AG09309 (cell line): Measurements from ENCODE around the gene ASXL1.

Source experiments
- DNase-seq: peaks from one replicate; pipeline ENCODE4 v3.0.0-alpha.2; 2010; ENCODE audit warnings: low read depth
- H3K4me3 ChIP-seq: 2 replicates; pipeline ENCODE4 v1.5.1; 2011; ENCODE audit warnings: mild to moderate bottlenecking, low read depth, low read length, moderate library complexity; ENCODE audit not compliant: control insufficient read depth
- CTCF ChIP-seq: IDR thresholded peaks from 2 replicates; pipeline ENCODE4 v1.5.1; 2011; ENCODE audit warnings: mild to moderate bottlenecking, low read depth, low read length, inconsistent platforms; ENCODE audit not compliant: insufficient read depth, control insufficient read depth; ENCODE audit errors: missing control alignments

ASXL1 gene

DNA sequence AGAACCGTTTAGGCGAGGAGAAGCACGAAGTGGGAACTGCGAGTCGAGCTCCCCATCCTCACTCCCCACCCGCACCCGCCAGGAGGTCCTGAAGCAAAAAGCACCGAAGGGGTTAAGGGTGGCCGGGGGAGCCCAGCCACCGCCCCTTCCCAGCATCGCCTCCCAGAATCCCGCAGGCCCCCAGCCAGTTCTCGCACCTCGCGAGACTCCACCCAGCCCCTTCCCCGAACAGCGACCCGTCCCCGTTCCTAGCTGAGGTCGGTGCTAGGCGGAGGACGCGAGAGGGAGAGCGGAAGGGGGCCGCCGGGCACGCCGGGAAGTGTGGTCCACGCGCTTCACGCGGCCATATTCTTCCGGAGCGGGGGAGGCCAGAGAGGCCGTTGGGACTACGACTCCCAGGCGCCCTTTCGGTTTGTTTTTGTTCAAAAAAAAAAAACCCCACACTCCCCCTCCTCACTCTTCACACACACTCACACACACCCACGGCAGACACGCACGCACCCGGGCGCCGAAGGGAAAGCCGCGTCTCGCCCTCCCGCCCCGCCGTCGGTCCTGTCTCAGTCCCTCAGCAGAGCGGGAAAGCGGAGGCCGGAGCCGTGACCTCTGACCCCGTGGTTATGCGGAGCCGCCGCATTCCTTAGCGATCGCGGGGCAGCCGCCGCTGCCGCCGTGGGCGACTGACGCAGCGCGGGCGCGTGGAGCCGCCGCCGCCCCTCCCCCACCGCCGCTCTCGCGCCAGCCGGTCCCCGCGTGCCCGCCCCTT is at the start of gene ASXL1:
Gene ASXL1 (plus strand): TSS at position 463 of the 763 bp plus-strand sequence. CDS start 445 bp downstream, outside the sequence.
- DNase-seq = peak; percentile 74
- TF ChIP-seq CTCF = no peak
- peak within 1 kb of the TSS; percentile 98 for H3K4me3 ChIP-seq

DNA sequence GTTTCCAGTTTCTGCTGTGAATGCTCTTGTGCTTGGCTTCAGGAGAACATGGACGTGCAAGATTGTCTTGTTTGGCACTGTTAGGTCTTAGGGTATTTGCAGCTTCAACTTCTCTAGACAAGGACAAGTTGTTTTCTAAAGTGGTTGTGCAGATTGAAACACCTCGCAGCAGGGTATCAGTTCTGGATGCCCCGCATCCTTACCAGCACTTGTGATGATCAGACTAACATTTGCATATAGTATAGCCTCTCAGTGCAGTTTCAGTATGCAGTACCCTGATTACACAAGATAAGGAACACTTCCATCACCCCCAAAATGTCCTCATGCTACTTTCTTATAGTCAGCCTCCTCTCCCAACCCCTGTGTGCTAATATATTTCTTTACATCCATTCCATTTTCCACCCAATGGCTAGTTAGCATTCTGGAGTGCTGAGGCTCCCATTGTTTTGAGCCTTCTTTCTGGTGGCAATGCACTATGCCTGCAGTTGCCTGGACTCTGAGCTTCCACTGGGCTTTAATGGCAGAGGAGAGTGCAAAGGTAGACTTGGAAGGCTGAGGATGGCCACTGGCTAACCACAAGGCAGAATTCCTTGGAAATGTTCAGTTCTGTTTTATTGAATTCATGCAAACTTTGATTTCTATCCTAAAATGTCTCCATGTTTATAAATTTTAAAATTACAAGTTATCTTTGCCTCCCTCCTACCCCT is 45.3 kb upstream of the ASXL1 start:
- no peak for TF ChIP-seq CTCF
- no peak for DNase-seq
- no peak overlapping the region for H3K4me3 ChIP-seq

DNA sequence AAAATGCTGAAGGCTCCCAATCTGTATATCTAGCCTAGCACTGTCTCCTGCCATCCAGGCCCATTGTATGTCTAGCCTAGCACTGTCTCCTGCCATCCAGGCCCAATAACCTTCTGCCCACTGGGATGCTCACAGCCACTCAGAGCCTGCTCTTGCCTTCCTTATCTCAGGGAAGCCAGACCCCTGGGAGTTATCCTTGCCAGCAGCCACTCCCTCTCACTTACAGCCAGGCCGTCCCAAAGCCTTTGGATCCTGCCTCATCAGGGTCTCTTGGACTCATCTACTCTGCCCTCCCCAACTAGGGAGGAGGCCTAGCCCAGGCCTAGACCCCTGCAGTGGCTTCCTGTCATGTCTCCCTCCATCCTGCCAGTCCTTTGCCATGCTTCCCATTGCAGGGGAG is 43.4 kb upstream of the ASXL1 start:
- DNase-seq = no peak
- H3K4me3 ChIP-seq = no peak overlapping the region
- TF ChIP-seq CTCF = no peak

- TF ChIP-seq CTCF = no peak
These were observed 42.7 kb upstream of the ASXL1 start for GRCh38 chr20:32315399-32315798.

DNA sequence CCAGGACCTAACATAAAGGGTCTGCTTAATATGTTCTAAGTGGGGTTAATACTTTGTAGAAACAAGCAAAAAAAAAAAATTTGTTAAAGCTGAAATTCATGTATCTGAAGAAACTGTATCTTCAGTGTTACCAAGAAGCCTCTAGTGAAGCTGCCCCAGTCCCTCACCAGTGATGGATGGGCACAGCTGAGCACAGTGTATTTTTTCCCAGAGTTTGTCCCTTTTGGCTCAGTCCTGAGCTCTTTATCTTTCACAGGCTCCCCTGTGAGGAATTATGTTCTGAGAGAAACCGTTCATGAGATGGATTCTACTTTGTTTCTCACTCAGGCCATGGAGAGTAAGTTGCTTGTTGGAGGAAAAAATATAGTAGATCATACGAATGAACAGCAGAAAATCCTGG is 42.2 kb upstream of the ASXL1 start:
- no peak for TF ChIP-seq CTCF
- no peak for DNase-seq
- no peak overlapping the region for H3K4me3 ChIP-seq

More at GRCh38 chr20:32315399-32315798, 42.7 kb upstream of the ASXL1 start:
- no peak for DNase-seq
- no peak overlapping the region for H3K4me3 ChIP-seq

DNA sequence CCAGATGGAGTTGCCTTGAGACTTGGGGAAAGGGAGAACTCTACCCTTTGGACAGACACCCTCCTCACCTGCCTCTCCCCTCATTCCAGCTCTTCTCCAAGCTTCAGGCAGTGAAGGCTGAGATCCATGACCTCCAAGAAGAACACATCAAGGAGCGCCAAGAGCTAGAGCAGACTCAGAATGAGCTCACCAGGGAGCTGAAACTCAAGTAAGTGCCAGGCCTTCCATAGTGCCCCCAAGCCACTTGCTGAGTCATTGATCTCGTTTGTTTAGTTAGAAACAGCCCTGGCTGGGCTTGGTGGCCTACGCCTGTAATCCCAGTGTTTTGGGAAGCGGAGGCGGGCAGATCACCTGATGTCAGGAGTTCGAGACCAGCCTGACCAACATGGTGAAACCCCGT is 41.5 kb upstream of the ASXL1 start:
- no peak for DNase-seq
- no peak overlapping the region for H3K4me3 ChIP-seq
- no peak for TF ChIP-seq CTCF
